Measurements from ENCODE around the gene RRP1B. TPM values are rescaled to one million over a fixed set of nuclear protein-coding genes. Genes with fewer than 3 reads are reported as not detected.

Gene RRP1B
- total and polyA plus RNA-seq, 9 of the 15 experiments (the other 6 are each of a cell fraction or from before 2014, with no cell fraction given): 6.8 to 66.6 (median 41.9) TPM

- peak; percentile 72 for TF ChIP-seq NBN (IDR thresholded peaks at IDR 0.05; ENCODE audit: low read depth)
- no peak for TF ChIP-seq SREBF2 (CRISPR knock-in tag; IDR thresholded peaks at IDR 0.05)
- TF ChIP-seq ZKSCAN8 (CRISPR knock-in tag; IDR thresholded peaks at IDR 0.05): no peak
- TF ChIP-seq GMEB1 (CRISPR knock-in tag; IDR thresholded peaks at IDR 0.05): peak; percentile 86
- 0 out of 2 replicates have a peak, but pooled peaks have one; percentile 31 for TF ChIP-seq GTF2F1 (IDR thresholded peaks at IDR 0.05; ENCODE audit: low read depth, low read length)
- 0 out of 2 replicates have a peak, but pooled peaks have one; percentile 49 for TF ChIP-seq RHOXF2B (CRISPR knock-in tag; conservative IDR thresholded peaks at IDR 0.05)
- TF ChIP-seq ATF7 (IDR thresholded peaks at IDR 0.05): peak; percentile 85
- TF ChIP-seq MCM2 (IDR thresholded peaks at IDR 0.05; ENCODE audit: low read depth): no peak
- TF ChIP-seq MLLT1 (IDR thresholded peaks at IDR 0.05): peak in 1 of 2 experiments; percentile 97; a peak in 2 of 4 replicates
- no peak for TF ChIP-seq SNAPC5 (CRISPR knock-in tag; IDR thresholded peaks at IDR 0.05)
- TF ChIP-seq TEAD4 (IDR thresholded peaks at IDR 0.05; ENCODE audit: low read length): peak; percentile 54
- peak; percentile 96 for TF ChIP-seq TEAD4 (CRISPR knock-in tag; IDR thresholded peaks at IDR 0.05; ENCODE audit: borderline replicate concordance)
- TF ChIP-seq E2F6 (IDR thresholded peaks at IDR 0.05; ENCODE audit: borderline replicate concordance in 1 of 2, extremely low read depth in 1 of 2, insufficient read depth in 1 of 2, insufficient read length in 1 of 2, low read depth in 1 of 2, low read length in 1 of 2, poor library complexity in 1 of 2, severe bottlenecking in 1 of 2): peak; percentile 99 to 100
- no peak for TF ChIP-seq FOXM1 (IDR thresholded peaks at IDR 0.05; ENCODE audit: low read depth)
- peak; percentile 95 for TF ChIP-seq FOXM1 (CRISPR knock-in tag; IDR thresholded peaks at IDR 0.05; ENCODE audit: low read depth)
- peak; percentile 91 for TF ChIP-seq DMBX1 (CRISPR knock-in tag; IDR thresholded peaks at IDR 0.05; ENCODE audit: borderline replicate concordance)
- TF ChIP-seq KLF6 (CRISPR knock-in tag; IDR thresholded peaks at IDR 0.05; ENCODE audit: borderline replicate concordance): no peak
- TF ChIP-seq NEUROD1 (IDR thresholded peaks at IDR 0.05; ENCODE audit: borderline replicate concordance, low read depth, low read length, partially characterized antibody): no peak
- TF ChIP-seq MYC (IDR thresholded peaks at IDR 0.05; ENCODE audit: low read depth, low read length): peak; percentile 99
- peak; percentile 92 for TF ChIP-seq MYC (CRISPR knock-in tag; IDR thresholded peaks at IDR 0.05; ENCODE audit: borderline replicate concordance, low read depth)
- TF ChIP-seq MTA1 (IDR thresholded peaks at IDR 0.05; ENCODE audit: borderline replicate concordance): peak; percentile 95
- peak; percentile 93 for TF ChIP-seq MXD1 (CRISPR knock-in tag; IDR thresholded peaks at IDR 0.05; ENCODE audit: borderline replicate concordance, poor library complexity, severe bottlenecking)
- no peak for TF ChIP-seq SIRT6 (IDR thresholded peaks at IDR 0.05; ENCODE audit: low read depth, low read length)
Observed at GRCh38 chr21:43659136-43660000, at the start of gene RRP1B, which contains the start of gene HSF2BP (continued).

Measured in K562 (cell line).